Erythroblast (primary cell): Measurements from ENCODE around the gene BCAR3.

Source experiments
- GATA1 ChIP-seq: IDR thresholded peaks from 2 replicates; pipeline ENCODE4 v1.6.1; 2011; ENCODE audit warnings: low read depth, mild to moderate bottlenecking, control low read depth, low read length, moderate library complexity
- POLR2A ChIP-seq: IDR thresholded peaks from 2 replicates; pipeline ENCODE4 v1.6.1; 2011; ENCODE audit warnings: mild to moderate bottlenecking, low read length

DNA sequence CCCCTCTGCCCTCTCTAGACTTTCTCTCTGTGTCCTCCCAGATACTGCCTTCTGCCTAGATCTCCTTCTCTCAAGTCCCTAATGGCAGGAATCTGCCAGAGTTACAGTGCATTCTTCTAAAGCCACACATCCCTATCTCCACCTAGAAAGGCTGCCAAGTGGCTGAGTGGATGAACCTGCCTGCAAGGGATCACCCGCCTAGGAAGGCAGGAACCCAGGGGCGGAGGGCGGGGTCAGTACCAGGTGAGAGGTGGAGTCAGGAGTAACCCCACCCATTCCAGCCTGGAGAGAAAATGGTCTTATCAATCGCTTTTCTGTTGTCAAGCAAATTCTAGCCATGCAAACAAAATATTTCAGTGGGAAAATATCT lies 60.8 kb downstream of the BCAR3 start:
- TF ChIP-seq POLR2A, result no peak
- TF ChIP-seq GATA1, result no peak
